ENCODE data around the gene NTSR1. TPM values are rescaled to one million over a fixed set of nuclear protein-coding genes. Genes with fewer than 3 reads are reported as not detected.

The NTSR1 gene
- total RNA-seq, 1 donor from 2014 or later: 0.26 TPM

DNA sequence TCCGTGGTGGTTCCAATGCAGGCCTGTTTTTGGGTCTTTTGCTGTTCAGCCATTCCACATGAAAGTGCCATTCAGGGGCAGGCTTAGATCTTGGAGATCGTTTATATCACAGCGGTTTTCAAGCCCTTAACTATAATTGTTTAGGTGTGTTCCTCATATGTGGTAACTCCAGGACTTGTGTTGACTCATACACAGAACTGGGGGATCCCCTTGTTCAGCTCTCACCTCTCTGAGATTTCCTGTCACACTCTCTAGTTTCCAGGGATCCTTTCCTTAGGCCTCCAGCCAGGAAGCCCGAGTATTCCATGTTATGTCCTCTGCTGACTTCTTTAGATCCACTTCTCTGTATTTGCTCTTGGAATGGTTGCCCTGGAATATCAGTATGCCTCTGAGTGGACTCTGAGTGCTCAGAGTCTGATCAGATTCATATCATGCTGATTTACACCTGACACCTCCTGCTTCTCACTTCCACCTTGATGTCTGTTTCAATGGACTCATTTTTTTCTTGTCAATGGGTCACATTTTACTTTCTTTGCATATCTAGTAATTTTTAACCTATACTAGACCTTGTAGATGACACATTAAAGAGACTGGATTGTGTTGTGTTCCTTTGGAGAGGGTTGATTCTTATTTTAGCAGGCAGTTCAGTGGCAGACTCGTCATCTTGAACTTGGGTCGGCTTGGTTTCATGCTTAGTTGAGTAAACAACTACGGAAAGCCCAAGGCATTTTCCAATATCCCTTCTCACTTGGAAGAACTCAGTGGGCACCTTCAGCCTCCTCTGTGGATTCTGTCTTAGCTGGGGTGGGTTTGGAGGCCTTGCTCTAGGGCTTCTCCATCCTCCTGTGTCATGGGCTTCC is 13.1 kb downstream of the NTSR1 start:
- H3K27ac Mint-ChIP-seq: no peak overlapping the region
- Histone ChIP-seq H3K27ac (no peak overlapping the region), H3K4me2 (no peak overlapping the region), H3F3A (ENCODE audit: low read depth) (no peaks in the 10 kb centered on the region), H3K36me3 (no peaks in the 10 kb centered on the region), H2AFZ (replicated peaks) (no peak overlapping the region), H3K27me3 (peaks cover 8% of the 10 kb centered on the region), H4K20me1 (ENCODE audit: low read depth) (no peaks in the 10 kb centered on the region), H3K79me2 (ENCODE audit: low read depth) (no peaks in the 10 kb centered on the region), H3K4me1 (no peaks in the 10 kb centered on the region), H3K9me3 (ENCODE audit: low read depth) (peaks cover 8% of the 10 kb centered on the region), H3K4me3 (no peak overlapping the region), H3K9ac (no peak overlapping the region)
- TF ChIP-seq, protein P1, sequence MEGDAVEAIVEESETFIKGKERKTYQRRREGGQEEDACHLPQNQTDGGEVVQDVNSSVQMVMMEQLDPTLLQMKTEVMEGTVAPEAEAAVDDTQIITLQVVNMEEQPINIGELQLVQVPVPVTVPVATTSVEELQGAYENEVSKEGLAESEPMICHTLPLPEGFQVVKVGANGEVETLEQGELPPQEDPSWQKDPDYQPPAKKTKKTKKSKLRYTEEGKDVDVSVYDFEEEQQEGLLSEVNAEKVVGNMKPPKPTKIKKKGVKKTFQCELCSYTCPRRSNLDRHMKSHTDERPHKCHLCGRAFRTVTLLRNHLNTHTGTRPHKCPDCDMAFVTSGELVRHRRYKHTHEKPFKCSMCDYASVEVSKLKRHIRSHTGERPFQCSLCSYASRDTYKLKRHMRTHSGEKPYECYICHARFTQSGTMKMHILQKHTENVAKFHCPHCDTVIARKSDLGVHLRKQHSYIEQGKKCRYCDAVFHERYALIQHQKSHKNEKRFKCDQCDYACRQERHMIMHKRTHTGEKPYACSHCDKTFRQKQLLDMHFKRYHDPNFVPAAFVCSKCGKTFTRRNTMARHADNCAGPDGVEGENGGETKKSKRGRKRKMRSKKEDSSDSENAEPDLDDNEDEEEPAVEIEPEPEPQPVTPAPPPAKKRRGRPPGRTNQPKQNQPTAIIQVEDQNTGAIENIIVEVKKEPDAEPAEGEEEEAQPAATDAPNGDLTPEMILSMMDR (IDR thresholded peaks at IDR 0.05): no peak
- TF ChIP-seq EZH2phosphoT487 (IDR thresholded peaks at IDR 0.05): no peak
- H3K9me3 Mint-ChIP-seq: peaks cover 18% of the 10 kb centered on the region
- DNase-seq (ENCODE audit: low spot score): no peak
- no peaks in the 10 kb centered on the region for H3K36me3 Mint-ChIP-seq
- peaks cover 3% of the 10 kb centered on the region for H3K4me1 Mint-ChIP-seq
- peaks cover 14% of the 10 kb centered on the region for H3K27me3 Mint-ChIP-seq (ENCODE audit: insufficient read depth, low read depth)
- no peak overlapping the region for H3K4me3 Mint-ChIP-seq

DNA sequence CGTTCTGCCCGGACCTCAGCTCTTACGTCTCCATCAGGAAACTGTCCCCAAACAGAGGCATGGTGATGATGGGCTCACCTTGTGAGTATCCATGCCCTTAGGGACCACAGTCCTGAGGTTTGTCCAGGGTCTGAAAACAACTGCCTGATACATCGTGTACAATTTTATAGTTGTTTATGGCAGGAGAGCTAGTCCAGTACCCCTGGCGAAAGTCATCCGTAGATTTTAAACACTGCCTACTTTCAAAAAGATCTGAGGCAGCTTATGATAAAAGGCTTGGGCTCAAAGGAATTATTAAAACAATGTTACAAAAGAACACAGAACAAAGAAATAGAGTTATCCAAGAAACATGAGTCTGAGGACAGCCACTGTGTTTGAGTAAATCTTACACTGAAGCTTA is 14.0 kb downstream of the NTSR1 start:
- Histone ChIP-seq H3K4me3 (no peak overlapping the region), H3F3A (ENCODE audit: low read depth) (no peaks in the 10 kb centered on the region), H3K9ac (no peak overlapping the region), H4K20me1 (ENCODE audit: low read depth) (no peaks in the 10 kb centered on the region), H3K9me3 (ENCODE audit: low read depth) (peaks cover 8% of the 10 kb centered on the region), H3K4me1 (no peaks in the 10 kb centered on the region), H3K27ac (no peak overlapping the region), H2AFZ (replicated peaks) (no peak overlapping the region), H3K36me3 (no peaks in the 10 kb centered on the region), H3K4me2 (no peak overlapping the region), H3K27me3 (peaks cover 4% of the 10 kb centered on the region), H3K79me2 (ENCODE audit: low read depth) (no peaks in the 10 kb centered on the region)
- Mint-ChIP-seq H3K36me3 (no peaks in the 10 kb centered on the region), H3K9me3 (peaks cover 18% of the 10 kb centered on the region), H3K4me3 (no peak overlapping the region), H3K4me1 (peaks cover 2% of the 10 kb centered on the region), H3K27ac (no peak overlapping the region), H3K27me3 (ENCODE audit: insufficient read depth, low read depth) (peaks cover 11% of the 10 kb centered on the region)
- TF ChIP-seq EZH2phosphoT487 (IDR thresholded peaks at IDR 0.05) (no peak), EZH2 (IDR thresholded peaks at IDR 0.05) (no peak)
- TF ChIP-seq, protein P1 (IDR thresholded peaks at IDR 0.05): no peak
- no peak for DNase-seq (ENCODE audit: low spot score)

DNA sequence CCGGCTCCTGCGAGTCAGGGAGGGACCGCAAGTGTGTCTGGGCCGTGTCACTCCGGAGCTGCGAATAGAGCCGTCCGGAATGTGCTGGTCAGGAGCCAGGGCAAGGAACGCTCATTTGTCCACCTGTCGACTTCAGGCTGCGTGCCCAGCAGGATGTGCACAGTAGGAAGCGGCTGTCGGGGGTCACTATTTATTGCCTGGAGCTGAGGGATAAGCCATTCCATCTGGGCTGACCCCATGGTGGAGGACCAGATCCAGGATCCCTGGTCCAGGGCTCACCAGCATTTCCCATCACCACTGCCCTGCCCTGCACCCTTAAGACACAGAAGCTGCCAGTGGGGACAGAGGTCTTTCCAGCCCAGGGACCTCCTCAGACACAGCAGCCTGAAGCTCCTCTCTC is 14.7 kb downstream of the NTSR1 start:
- no peaks in the 10 kb centered on the region for H3K36me3 ChIP-seq
- no peaks in the 10 kb centered on the region for H3K79me2 ChIP-seq (ENCODE audit: low read depth)
- H3K9me3 ChIP-seq (ENCODE audit: low read depth): peaks cover 8% of the 10 kb centered on the region
- H3K4me1 Mint-ChIP-seq: no peaks in the 10 kb centered on the region
- no peaks in the 10 kb centered on the region for H4K20me1 ChIP-seq (ENCODE audit: low read depth)
- no peak overlapping the region for H3K4me2 ChIP-seq
- H3K4me3 ChIP-seq: no peak overlapping the region
- no peaks in the 10 kb centered on the region for H3K36me3 Mint-ChIP-seq
- H3F3A ChIP-seq (ENCODE audit: low read depth): no peaks in the 10 kb centered on the region
- no peak overlapping the region for H3K4me3 Mint-ChIP-seq
- H3K9ac ChIP-seq: no peak overlapping the region
- no peak for DNase-seq (ENCODE audit: low spot score)
- H3K27ac Mint-ChIP-seq: no peak overlapping the region
- TF ChIP-seq, protein P1 (IDR thresholded peaks at IDR 0.05): no peak
- no peak for TF ChIP-seq EZH2phosphoT487 (IDR thresholded peaks at IDR 0.05)
- TF ChIP-seq EZH2 (IDR thresholded peaks at IDR 0.05): no peak
- peaks cover 4% of the 10 kb centered on the region for H3K27me3 ChIP-seq
- H2AFZ ChIP-seq (replicated peaks): no peak overlapping the region
- H3K4me1 ChIP-seq: no peaks in the 10 kb centered on the region
- H3K27me3 Mint-ChIP-seq (ENCODE audit: insufficient read depth, low read depth): peaks cover 9% of the 10 kb centered on the region
- peaks cover 18% of the 10 kb centered on the region for H3K9me3 Mint-ChIP-seq
- no peak overlapping the region for H3K27ac ChIP-seq

Data from neural progenitor cell (in vitro differentiated cells).